HG02610 (cell line): ENCODE results near the gene CDRT15L2.
"Not testable (repeated sequence)": the region's sequence is repeated elsewhere in the genome, so short reads cannot be mapped to it uniquely, and the experiment has no call there.

Source experiments
- ATAC-seq: cut with Tn5 transposase; IDR thresholded peaks from one replicate; pipeline ENCODE4 v1.9.1; 2021; ENCODE audit warnings: mild to moderate bottlenecking, moderate library complexity; ENCODE audit not compliant: unreplicated experiment

Gene CDRT15L2

DNA sequence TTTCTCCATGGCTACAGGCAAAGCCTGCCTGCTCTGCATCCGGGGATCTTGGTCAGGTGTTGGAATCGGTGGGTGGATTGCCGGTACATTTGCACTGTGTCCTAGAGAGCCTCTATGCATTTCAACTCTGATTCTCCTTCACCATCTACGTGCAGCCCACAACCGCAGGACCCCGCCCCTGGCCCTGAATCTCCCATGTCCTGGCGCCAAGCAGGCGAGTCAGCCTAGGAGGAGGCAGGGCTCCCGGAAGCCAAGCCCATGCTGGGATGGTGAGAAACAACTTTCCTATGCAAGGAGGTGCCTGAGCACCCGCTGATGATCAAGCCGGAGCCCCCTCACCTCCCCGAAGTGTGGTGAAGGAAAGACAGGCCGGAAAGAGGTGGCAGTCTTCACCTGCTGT lies 7.9 kb upstream of the CDRT15L2 start:
- not testable (repeated sequence) for ATAC-seq

DNA sequence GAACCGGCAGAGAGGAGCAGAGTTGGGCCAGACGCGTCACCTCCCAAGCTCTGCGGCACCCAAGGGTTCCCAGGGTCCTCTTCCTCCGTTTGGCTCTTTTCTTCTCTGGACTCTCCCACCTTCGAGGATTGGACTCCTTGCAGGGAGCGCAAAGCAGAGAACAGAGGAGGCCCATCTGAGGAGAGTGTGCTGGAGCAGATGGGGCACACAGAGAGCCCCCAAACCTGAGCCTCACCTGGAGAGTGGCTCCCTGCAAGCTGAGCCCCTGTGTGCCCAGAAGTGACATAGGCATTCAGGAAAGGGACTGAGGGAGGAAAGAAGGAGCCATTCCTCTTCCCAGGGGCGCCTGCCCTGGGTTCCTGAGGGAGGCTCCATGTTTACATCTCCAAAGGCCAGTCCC lies 6.3 kb upstream of the CDRT15L2 start:
- not testable (repeated sequence) for ATAC-seq

DNA sequence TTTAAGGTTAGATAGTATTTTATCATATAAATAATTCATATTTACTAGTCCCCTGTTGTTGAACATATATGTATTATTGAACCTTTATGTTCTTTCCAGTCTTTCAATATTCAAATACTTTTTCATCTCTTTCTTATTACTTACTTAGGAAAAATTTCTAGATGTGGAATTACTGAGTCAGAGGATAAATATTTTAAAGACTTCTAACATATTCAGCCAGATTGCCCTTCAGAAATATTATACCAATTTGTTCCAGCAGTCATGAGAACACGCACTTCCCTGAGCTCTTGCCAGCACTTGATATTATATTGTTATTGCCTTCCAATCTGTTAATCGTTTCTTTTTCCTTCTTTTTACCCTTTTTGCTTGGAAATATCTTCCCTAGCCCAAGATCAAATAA lies 4.5 kb upstream of the CDRT15L2 start:
- not testable (repeated sequence) for ATAC-seq

DNA sequence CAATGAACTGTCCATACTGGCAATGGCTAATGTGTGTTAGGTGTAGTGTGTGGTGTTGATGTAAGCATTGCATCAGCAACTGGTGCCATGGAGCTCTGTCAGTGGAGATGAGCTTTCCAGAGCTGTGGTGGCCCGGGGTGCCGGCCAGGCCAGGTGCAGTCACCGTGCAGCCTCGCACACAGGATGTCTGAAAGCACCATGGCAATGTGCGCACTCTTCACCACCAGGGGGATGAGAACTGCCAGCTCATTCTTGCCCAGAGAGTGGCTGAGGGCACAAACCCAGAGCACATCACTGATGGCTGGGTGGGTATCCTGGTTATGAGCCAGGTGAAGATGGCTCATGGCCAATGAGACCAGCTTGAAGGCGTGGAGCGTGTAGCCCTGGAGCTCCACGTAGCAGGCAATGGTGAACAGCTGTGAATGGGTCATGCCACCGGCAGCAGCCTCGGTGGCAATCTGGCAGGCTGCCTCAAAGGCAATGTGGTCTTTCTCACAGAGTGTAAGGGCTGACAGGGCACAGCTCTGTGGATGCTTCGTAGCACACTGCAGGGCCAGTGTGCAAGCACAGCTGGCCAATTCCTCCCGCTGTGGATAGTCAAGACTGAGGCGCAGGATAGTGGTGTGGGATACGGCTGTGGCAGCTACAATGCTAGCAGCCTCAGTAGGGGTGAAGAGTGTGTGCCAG lies 4.5 kb downstream of the CDRT15L2 start:
- not testable (repeated sequence) for ATAC-seq

DNA sequence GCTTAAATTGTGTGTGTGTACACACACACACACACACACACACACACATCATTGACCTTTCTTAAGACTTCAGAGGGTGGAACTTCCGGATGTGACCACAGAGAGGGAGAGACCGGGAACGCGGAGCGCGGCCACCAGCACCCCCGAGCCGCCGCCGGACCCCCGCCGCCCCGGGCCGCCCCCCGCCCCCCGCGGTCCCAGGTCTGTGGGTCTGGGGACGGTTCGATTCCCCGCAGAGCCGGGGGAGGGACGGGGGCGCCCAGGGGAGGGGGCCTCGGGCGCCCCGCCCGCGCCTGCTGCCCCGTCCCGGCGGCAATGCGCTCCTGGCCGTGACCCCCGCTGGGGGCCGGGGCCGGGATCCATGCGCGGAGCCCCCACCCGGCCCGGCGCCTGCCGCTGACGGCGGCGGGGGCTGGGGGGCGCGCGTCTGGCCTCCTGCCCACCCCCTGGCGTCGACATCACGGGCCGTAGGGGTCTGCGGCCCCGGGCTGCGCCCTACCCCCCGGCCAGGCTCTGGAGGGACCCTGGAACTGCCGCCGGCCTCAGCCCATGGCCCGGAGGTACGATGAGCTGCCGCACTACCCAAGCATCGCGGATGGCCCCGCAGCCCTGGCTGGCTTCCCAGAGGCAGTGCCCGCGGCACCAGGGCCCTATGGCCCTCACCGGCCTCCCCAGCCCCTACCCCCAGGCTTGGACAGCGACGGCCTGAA lies 9.4 kb downstream of the CDRT15L2 start:
- not testable (repeated sequence) for ATAC-seq

DNA sequence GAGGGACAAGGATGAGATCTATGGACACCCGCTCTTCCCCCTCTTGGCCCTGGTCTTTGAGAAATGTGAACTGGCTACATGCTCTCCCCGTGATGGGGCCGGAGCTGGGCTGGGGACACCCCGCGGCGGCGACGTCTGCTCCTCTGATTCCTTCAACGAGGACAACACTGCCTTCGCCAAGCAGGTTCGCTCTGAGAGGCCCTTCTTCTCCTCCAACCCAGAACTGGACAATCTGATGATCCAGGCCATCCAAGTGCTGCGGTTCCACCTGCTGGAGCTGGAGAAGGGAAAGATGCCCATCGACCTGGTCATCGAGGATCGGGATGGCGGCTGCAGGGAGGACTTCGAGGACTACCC lies 9.9 kb downstream of the CDRT15L2 start:
- not testable (repeated sequence) for ATAC-seq

DNA sequence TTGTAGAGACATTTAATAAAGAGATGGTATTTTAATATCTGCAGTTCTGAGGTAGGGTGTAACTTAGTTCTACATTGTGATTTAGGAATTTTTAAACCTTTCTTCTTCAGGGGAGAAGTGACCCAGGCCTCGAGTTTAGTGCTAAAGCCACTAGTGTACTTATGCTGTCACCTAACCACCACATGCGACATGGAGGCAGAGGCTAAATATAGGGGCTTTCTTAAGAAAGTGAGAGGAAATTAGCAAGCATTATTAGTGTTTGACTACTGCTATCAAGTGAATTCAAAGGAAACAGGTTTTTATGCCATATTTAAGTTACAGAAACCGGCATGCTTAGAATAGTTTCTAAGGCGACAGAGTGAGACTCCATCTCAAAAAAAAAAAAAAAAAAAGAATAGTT lies 11.5 kb downstream of the CDRT15L2 start:
- not testable (repeated sequence) for ATAC-seq

DNA sequence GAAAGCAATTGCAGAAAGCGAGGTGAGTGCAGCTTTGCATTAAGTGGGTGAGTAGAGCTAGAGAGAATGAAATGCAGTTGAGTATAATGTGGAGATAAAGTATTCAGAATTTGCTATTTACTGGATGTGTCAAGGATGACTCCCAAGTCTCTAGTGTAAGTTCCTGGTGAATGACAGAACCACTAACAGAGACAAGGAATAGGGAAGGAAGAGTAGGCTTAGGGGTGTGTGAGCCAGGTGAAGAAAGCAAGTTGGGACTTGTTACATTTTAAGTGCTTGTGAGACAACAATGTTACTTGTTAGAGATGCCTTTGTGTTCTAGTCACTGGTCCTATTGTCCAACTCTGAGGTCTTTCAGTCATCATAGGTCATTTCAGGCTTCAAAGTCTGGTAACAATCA lies 26.0 kb downstream of the CDRT15L2 start:
- ATAC-seq: not testable (repeated sequence)

DNA sequence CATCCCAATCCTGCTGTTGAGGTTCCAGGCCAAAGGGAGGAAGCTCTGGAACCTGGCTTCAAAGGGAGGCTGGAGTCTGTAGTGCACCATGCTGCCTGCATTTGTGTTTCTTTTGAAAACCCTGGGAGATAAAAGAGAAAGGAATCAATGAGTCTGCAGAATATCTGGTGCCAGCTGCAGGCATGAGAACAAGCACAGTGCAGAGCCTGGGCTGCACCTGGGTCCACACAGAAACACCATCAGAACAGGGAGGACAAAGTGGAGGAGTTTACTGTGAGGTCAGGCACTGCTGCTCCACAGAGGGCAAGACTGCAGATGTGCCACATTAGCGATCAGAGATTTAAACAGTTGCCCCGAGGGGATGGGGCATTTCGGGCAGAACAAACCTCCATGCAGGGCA lies 30.0 kb downstream of the CDRT15L2 start:
- ATAC-seq: not testable (repeated sequence)

DNA sequence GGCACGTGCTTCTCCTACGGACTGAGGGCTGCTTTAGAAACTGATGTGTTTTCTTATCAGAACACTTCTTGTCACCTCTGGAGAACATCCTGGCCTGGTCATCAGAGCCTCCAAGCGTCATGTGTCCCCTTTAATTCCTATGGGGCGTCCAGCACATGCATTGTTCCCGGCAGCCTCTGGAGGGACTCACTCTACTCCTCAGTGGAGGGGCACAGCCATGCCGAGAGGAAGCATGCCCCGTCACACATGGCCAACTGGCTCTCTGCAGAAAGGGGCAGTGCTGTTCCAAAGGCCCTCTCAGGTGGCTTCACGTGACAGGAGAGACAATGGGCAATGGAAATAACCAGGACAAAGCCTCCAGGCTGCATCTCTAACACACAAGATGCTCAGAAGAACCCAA lies 31.8 kb downstream of the CDRT15L2 start:
- no peak for ATAC-seq

DNA sequence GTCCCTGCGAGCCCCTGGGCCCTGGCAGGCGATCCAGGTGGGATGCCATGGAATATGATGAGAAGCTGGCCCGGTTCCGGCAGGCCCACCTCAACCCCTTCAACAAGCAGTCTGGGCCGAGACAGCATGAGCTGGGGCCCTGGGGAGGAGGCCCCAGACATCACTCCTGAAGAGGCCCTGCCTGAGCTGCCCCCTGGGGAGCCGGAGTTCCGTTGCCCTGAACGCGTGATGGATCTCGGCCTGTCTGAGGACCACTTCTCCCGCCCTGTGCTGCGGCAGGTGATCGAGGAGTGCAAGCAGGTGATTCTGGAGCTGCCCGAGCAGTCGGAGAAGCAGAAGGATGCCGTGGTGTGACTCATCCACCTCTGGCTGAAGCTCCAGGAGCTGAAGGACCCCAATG lies 33.1 kb downstream of the CDRT15L2 start:
- ATAC-seq: no peak

DNA sequence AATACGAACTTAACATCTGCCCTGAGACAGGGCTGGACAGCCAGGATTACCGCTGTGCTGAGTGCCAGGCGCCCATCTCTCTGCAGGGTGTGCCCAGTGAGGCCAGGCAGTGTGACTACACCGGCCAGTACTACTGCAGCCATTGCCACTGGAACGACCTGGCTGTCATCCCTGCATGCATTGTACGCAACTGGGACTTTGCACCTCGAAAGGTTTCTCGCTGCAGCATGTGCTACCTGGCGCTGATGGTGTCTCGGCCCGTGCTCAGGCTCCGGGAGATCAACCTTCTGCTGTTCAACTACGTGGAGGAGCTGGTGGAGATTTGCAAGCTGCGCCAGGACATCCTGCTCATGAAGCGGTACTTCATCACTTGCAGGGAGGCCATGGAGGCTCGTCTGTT lies 33.7 kb downstream of the CDRT15L2 start:
- no peak for ATAC-seq

DNA sequence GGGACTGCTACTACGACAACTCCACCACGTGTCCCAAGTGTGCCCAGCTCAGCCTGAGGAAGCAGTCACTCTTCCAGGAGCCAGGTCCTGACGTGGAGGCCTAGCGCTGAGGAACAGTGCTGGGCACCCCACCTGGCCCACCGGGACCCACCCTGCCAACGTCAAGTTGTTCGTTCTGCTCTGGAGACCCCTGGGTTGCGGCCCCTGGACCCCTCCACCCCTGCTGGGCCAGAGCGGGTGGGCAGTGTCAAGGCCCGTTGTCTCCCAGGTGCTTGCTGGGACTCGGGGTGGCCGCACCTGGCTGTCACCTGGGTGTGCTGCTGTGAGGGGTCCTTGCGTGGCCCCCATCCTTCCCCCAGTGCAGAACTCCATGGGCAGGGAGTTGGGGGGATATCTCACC lies 34.4 kb downstream of the CDRT15L2 start:
- ATAC-seq: no peak

DNA sequence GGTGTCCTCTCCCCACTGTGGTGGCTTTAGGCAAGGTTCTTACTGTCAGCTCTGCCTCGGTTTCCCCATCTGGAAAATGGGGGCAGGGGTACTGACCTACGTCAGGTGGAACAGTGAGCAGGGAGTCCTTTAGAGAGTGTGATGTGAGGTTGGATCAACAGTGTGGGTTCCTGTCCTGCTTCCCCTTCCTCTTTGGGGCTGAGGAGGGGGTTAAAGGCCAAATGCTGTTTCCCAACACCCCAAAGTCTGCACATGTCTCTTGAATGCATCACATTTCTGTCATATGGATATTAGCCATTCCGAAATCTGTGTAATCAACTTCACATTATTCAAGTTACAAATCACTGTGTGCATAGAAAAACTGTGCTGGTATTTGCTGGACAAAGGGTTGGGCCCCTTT lies 35.9 kb downstream of the CDRT15L2 start:
- not testable (repeated sequence) for ATAC-seq
